Epithelial cell of proximal tubule (primary cell): ENCODE measurements around the gene BRMS1L. TPM values are rescaled to one million over a fixed set of nuclear protein-coding genes. Genes with fewer than 3 reads are reported as not detected.

Source experiments
- DNase-seq: peaks from one replicate; pipeline ENCODE4 v3.0.0-alpha.2; 2011; ENCODE audit warnings: low read depth
- H3K4me3 ChIP-seq: 2 replicates; pipeline ENCODE4 v1.5.1; 2011; ENCODE audit warnings: low read depth, mild to moderate bottlenecking, low read length
- CTCF ChIP-seq: conservative IDR thresholded peaks from 2 replicates; pipeline ENCODE4 v1.5.1; 2012; ENCODE audit warnings: low read depth, mild to moderate bottlenecking, low read length
- total RNA-seq: library from RNA; depleted of rRNA; stranded (reverse); fragments of >200 nt; gene quantifications from 2 replicates; pipeline ENCODE4 v1.2.3, GENCODE V29; 2015

BRMS1L gene
- total RNA-seq, 1 donor from 2014 or later, result 5.2 TPM

DNA sequence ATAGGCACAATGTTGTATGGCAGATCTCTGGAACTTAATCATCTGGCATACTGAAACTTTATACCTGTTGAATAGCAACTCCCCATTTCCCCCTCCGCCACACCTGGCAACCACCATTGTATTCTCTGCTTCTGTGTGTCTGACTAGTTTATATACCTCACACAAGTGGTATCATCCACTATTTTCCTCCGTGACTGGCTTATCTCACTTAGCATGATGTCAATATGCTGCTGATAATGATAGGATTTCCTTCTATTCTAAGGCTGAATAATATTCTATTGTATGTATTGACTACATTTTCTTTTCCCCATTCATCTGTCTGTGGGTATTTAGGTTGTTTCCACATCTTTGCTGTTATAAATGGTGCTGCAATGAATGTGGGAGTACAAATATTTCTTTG, 21.5 kb downstream of the BRMS1L start:
- no peak for DNase-seq
- no peak overlapping the region for H3K4me3 ChIP-seq
- TF ChIP-seq CTCF, result no peak

DNA sequence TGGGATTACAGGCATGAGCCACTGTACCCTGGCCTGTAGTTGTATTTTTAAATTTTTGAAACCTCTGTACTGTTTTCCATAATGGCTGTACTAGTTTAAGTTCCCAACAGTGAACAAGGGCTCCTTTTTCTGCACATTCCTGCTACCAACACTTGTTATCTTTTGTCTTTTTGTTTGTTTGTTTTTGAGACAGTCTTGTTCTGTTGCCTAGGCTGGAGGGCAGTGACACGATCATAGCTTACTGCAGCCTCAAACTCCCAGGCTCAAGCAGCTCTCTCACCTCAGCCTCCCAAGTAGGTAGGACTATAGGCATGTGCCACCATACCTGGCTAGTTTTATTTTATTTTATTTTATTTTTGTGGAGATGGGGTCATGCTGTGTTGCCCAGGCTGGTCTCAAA, 23.0 kb downstream of the BRMS1L start:
- H3K4me3 ChIP-seq, result no peak overlapping the region
- no peak for TF ChIP-seq CTCF
- no peak for DNase-seq

DNA sequence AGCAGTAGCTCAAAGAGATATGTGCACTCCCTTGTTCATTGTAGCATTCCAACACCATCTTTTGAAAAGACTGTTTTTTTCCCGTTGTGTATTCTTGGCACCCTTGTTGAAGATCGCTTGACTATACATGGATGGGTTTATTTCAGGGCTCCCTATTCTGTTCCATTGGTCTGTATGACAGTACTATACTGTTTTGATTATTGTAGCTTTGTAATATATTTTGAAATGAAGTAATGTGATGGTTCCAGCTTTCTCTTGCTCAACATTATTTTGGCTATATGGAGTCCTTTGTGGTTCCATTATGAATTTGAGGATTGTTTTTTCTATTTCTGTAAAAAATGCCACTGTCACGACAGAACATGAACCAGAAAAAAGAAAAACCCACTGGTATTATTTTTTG, 25.7 kb downstream of the BRMS1L start:
- TF ChIP-seq CTCF, result no peak
- DNase-seq, result no peak
- H3K4me3 ChIP-seq, result no peak overlapping the region

GRCh38 chr14:35853225-35853624, 27.1 kb downstream of the BRMS1L start:
- no peak for TF ChIP-seq CTCF
- no peak for DNase-seq
- H3K4me3 ChIP-seq, result no peak overlapping the region

- no peak for DNase-seq
- TF ChIP-seq CTCF, result no peak
- no peak overlapping the region for H3K4me3 ChIP-seq
These were observed 28.6 kb downstream of the BRMS1L start for GRCh38 chr14:35854696-35855270.

- no peak for TF ChIP-seq CTCF
- DNase-seq, result no peak
- H3K4me3 ChIP-seq, result no peak overlapping the region
These were observed 29.8 kb downstream of the BRMS1L start for GRCh38 chr14:35855876-35856481.
